HG03520 (cell line): ENCODE data around the gene GPR31.
A peak's percentile ranks its signal among the peaks of the same experiment; 100 is the strongest.

ENCODE experiments used
- ATAC-seq: cut with Tn5 transposase; IDR thresholded peaks from one replicate; pipeline ENCODE4 v1.9.1; 2021; ENCODE audit warnings: mild to moderate bottlenecking, moderate library complexity; ENCODE audit not compliant: unreplicated experiment

Gene GPR31

GRCh38 chr6:167140589-167141474 is 16.9 kb downstream of the GPR31 start:
- no peak for ATAC-seq

GRCh38 chr6:167139761-167140160 is 18.0 kb downstream of the GPR31 start:
- ATAC-seq, result no peak

- ATAC-seq, result no peak
These were observed 19.9 kb downstream of the GPR31 start for GRCh38 chr6:167137881-167138280.

- no peak for ATAC-seq
These were observed 20.7 kb downstream of the GPR31 start for GRCh38 chr6:167137081-167137480.

GRCh38 chr6:167136376-167136775 is 21.4 kb downstream of the GPR31 start:
- ATAC-seq, result no peak

- ATAC-seq, result no peak
These were observed 23.1 kb downstream of the GPR31 start for GRCh38 chr6:167134448-167135328.

- ATAC-seq, result no peak
These were observed 26.8 kb downstream of the GPR31 start for GRCh38 chr6:167130712-167131684.

- peak; percentile 62 for ATAC-seq
These were observed 27.6 kb downstream of the GPR31 start for GRCh38 chr6:167130008-167130677.

- ATAC-seq, result no peak
These were observed 28.2 kb downstream of the GPR31 start for GRCh38 chr6:167129562-167129961.

- ATAC-seq, result no peak
These were observed 28.6 kb downstream of the GPR31 start for GRCh38 chr6:167129159-167129558.

- ATAC-seq, result no peak
These were observed 29.8 kb downstream of the GPR31 start for GRCh38 chr6:167127785-167128531.

- ATAC-seq, result no peak
These were observed 31.9 kb downstream of the GPR31 start for GRCh38 chr6:167125855-167126349.

- no peak for ATAC-seq
These were observed 32.4 kb downstream of the GPR31 start for GRCh38 chr6:167125410-167125809.

- no peak for ATAC-seq
These were observed 33.0 kb downstream of the GPR31 start for GRCh38 chr6:167124753-167125152.

GRCh38 chr6:167122827-167123657 is 34.7 kb downstream of the GPR31 start, which contains the start of gene CCR6:
TSS of gene CCR6 (plus strand) at chr6:167123096. CDS start at chr6:167136135, 13,039 bp downstream.
- ATAC-seq, result no peak

GRCh38 chr6:167122041-167122826 is 35.5 kb downstream of the GPR31 start:
- ATAC-seq, result no peak

GRCh38 chr6:167121335-167121841 is 36.4 kb downstream of the GPR31 start:
- ATAC-seq, result no peak
